ENCODE results near the gene ANP32B. TPM values are rescaled to one million over a fixed set of nuclear protein-coding genes. Genes with fewer than 3 reads are reported as not detected.

ANP32B gene
- total RNA-seq, 1 donor from 2014 or later, result 103 TPM

GRCh38 chr9:98057138-98057799 is 74.1 kb downstream of the ANP32B start:
- no peak for DNase-seq (ENCODE audit: low spot score)

GRCh38 chr9:98062161-98062560 is 79.0 kb downstream of the ANP32B start:
- DNase-seq (ENCODE audit: low spot score), result no peak

DNA sequence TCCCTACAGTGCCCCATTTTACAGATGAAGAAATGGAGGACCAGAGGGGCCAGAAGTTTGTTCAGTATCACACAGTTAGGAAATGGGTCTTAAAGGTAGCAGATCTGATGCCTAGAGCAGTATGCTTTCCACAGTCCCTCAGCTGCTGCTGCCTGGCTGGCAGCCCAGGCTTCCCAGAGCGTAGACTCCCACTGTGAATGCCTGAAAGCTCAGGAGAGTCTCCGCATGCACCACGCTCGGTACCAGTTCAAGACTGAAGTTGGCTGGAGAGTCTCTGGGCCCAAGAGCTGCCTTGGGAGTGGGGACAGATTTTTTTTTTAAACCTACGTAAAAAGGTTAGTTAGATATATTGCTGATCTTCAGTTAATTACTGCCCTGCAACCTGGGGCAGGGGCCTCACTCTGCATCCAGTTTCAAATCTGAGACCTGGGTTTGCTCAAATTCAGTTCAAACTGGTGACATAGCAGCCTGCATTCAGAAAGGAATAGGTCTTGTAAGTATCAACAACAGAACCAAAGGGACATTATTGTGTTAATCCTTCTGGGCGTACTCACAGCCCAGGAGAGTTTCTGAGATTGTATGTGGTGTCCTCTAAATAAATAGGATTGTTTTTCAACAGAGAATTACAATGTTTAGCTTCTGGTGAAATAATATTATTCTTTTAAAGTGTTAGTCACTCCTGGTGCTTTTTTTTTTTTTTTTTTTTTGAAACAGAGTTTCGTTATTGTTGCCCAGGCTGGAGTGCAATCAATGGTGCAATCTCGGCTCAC is 81.7 kb downstream of the ANP32B start:
- DNase-seq (ENCODE audit: low spot score), result no peak

Other genes starting within 250 kb of the ANP32B start
- not detected for gene FOXE1, start 130.1 kb upstream of the ANP32B start, total RNA-seq
- gene TRMO, start 60.8 kb upstream of the ANP32B start, total RNA-seq, result 9.2 TPM
- gene HEMGN, start 45.2 kb upstream of the ANP32B start, total RNA-seq, result not detected
- 48.6 TPM for gene NANS, start 73.4 kb downstream of the ANP32B start, total RNA-seq
- gene TRIM14, start 135.9 kb downstream of the ANP32B start, total RNA-seq, result 13.8 TPM
- gene CORO2A, start 209.3 kb downstream of the ANP32B start, total RNA-seq, result 2.5 TPM

All from mesenteric fat pad (tissue), 1 donor.